Fibroblast of gingiva (primary cell): ENCODE measurements around the gene IGSF22.

Experiments used
- DNase-seq: peaks from one replicate; pipeline ENCODE4 v3.0.0-alpha.2; 2011; ENCODE audit warnings: low read depth

IGSF22 gene

DNA sequence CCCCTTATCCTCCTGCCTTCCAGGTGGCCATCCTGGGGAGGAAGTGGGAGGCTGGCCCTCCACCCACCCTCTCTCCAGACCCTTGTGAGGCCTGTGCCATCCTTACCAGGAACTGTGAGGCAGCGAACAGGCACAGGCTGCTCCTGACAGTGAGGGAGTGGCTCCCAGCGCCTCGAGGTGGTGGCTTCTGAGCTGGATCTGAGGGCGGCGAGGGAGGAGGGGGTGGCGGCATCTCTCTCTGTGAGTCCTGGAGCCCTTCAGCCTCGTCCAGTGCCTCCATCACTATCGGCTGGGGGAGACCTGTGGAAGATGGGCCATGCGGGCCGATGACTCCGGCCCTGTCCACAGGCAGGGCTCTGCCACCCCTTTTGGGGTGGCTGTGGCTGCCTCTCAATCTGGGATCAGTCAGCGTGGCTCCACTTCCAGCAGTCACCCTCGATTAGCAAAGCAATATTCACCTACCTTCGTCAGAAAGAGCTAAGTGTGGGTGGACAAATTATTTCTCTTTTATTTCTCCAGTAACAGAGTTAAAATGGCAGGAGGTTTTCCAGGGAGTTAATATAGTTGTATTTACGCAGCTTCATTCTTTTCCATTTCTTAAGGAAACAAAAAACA, 18.0 kb upstream of the IGSF22 start:
- DNase-seq, result no peak

DNA sequence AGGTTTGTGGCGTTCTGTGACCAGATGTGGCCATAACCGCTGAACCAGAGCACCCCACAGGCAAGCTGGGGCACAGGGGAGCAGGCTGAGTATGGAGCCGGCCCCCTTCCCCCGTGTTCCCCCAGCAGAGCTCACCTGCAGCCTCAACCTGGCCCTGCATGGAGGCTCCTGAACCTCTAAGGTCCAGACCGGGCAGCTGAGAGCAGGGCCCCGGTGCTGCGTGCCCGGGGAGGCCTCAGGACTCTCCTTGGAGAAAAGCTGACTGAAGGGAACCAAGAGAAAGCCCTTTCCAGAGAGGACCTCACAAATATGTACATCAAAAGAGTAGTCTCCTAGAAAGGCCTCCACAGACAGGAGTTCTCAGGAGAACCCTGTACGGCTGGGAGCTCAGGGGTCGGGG, 17.4 kb upstream of the IGSF22 start:
- no peak for DNase-seq

DNA sequence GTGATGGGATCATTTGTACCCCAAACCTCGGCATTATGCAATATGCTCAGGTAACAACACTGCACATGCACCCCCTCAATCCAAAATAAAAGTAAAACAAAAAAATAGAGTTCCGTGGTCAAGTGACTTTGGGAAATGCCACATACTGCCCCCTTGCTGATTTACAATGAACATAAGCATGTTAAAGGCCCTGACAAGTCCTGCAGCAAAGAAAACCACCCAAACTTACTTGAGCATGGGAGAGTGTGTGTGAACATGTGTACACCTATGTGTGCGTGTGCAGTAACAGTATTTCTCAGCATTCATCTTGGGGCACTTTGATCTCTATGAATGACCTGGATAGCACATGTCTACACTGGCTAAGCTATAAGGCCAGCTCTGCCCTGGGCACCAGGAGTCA, 15.8 kb upstream of the IGSF22 start:
- no peak for DNase-seq

DNA sequence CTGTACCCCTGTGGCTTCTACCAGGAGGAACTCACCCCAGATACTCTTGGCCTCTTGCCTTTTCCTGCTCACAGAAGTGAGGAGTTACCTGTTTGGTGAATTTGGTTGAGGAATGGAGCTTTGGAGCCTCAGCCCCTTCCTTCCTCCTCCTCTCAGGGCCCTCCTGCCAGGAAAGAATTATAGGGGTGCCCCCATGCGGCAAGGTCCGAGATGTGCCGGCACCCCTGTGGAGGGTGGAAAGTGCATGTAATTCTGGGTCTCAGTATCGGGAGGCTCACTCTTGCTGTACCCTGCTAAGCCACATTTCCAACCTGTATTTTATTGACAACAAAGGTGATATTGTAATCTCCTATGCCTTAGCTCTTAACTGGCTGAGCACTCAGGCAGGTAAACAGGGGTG, 13.7 kb upstream of the IGSF22 start:
- no peak for DNase-seq

DNA sequence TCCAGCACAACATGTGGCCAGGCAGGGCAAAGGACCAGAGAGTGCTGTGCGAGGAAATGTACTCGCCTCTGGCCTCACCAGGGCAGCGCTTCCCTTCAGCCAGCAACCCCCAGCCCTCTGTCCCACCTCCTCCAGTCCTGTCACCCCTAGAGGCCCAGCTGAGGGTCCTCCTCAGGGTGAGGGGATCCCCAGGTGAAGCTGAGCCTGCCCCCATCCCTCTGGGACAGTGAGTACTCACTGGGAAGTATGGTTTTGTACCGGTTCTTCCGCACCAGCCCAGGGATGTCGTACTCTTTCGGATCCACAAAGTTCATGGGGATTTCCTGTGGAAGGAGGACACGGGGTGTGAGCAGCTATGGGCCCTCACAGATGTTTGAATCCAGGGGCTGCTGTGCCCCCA, 11.7 kb upstream of the IGSF22 start:
- DNase-seq, result no peak

DNA sequence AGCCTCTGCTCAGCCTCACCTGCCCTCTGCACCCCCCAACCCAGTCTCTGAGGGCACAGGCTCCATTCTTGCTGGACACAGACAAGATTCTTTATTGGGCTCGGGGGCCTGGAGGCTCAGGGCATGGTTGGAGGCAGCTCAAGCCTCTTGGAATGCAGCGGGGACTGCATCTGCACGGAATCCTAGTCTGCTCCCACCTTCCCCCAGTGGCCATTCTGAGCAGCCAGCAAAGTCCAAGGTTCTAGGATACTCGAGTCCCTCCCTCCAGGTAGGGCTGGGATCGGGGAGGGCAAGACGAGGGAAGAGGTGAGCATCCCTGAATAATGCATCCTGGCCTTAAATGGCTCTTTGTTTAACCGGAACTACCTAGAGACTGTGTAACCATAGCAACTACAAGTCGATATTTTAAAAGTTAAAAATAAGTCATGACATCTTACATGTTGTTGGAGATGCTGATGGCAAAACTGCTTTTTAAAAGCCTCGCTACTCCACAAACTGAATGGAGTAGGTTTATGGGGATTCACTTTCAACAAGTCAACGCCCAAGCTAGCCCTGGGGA, 10.7 kb upstream of the IGSF22 start:
- DNase-seq, result no peak

DNA sequence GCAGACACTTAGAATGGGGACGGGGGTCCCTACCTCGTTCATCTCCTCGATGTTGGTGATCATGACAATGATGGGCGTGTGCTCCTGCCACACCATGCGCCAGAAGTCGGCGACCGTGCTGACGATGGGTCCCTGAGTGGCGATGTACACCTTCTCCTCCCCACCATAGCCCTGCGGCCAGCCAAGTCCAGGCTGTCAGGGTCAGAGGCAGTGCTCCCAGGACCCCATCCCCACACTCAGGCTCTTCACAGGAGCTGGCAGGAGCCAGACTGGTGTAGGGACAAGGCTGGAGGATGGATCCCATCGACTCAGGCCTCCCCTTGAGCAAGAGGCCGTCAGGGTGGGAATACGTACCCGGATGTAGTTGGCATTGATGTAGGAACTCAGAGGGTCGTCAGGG, 7.2 kb upstream of the IGSF22 start:
- DNase-seq, result no peak

DNA sequence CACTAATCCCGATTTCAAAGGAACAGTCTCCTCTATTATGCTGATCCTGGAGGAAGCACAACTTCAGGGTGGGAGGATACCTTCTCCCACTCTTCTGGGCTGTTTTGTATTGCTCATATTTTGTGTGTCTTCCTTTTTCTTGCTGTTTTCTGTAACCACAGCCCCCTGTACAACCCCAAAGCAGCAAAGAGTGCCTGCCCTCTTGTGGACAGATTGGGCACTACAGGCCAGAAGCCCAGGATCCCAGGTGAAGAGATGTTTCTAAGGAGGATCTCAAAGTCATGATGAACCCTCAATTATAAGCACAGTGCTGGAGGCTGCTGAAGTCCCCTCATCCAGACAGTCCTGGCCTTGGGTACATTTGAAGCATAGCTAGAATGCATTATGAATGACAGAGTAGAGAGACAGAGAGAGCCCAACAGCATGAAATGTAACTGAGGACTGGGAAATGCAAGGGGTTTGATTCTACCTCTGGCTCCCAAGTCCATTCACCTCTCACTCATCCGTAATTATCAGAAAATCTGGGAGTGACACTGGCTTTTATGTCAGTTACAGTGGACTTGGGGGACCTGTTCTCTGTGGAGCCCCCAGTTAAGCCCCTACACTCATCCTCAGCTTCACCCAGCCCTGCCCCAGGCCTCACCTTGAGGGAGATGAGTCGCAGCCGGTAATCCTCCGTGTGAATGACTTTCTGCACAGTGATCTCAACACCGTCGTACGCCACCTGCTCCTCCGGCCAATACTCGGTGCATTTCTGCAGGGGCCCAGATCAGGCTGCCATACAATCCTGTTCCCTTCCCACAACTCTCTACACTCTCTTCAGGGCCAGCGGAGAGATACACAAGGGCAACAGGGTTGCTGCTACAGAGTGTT, 6.2 kb upstream of the IGSF22 start:
- no peak for DNase-seq

DNA sequence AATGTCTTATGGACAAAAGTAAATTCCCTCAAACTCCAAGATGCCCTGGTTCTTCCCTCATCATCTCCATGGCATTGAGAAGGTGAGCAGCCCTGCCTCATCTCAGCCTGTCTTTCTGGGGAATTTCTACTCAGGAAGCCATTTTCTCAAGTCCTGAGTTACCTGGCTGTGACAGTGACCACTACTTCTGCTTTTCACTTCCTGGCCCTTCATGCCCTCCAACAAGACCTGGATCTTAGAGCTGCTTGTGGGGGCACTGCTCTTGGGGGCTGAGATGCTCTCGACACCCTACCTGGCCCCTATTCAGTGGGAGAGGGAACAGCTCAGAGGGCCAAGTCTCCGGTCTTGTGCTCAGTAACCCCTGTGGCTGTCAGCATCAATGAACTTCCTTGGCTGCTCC, 5.5 kb upstream of the IGSF22 start:
- no peak for DNase-seq

DNA sequence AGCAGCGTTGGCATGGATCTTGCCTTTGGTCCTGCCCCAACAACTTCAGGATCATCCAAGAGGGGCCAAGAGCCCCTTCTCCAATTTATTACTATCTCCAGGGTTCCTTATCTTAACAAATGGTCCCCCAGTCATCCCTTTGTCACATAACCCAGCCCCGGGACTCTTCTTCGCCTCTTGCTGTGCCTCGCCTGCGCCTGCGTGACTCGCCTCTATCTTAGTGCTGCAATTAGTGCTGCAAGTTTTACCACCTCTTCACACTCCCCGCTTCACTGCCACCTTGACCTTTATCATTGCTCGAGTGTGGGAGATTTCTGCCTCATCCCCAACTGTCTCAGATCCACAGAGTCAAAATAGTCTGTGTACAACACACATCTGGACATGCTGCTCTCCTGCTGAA, 4.0 kb upstream of the IGSF22 start:
- no peak for DNase-seq

DNA sequence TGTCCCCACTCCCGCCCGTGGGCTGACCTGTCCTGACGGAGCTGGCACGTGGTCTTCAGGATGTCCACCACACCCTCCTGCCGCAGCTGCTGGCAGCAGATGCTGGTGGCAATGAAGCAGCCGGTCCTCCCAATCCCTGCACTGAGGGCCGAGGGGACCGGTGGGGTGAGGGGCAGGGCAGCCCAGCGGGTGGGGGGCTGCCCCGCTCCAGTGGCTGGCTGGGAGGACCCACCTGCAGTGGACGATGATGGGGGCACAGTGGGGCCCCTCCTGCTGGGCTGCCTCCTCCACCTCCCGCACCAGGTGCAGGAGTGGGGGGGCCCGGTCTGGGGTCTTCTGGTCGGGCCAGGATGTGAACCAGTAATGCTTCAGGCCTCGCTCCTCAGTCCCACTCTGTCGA, 3.4 kb upstream of the IGSF22 start:
- no peak for DNase-seq

DNA sequence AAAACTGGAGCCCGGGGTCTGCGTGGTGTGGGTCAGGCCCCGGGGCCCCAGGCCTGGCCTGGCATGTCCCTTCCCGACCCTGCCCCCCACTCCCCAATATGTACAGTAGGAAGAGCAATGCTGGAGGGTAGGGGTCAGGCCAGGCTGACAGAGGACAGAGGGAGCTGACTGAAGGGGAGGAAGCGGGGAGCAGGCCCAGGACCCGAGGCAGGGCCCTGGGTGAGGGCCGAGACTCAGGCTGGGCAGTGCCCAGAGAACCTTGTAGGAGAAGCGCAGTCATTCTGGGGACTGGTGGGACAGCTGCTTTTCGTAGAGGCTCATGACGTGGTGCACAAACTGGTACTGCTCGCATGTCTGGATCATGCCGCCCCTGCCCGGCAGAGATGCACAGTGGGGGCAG, 2.7 kb upstream of the IGSF22 start:
- DNase-seq, result no peak

DNA sequence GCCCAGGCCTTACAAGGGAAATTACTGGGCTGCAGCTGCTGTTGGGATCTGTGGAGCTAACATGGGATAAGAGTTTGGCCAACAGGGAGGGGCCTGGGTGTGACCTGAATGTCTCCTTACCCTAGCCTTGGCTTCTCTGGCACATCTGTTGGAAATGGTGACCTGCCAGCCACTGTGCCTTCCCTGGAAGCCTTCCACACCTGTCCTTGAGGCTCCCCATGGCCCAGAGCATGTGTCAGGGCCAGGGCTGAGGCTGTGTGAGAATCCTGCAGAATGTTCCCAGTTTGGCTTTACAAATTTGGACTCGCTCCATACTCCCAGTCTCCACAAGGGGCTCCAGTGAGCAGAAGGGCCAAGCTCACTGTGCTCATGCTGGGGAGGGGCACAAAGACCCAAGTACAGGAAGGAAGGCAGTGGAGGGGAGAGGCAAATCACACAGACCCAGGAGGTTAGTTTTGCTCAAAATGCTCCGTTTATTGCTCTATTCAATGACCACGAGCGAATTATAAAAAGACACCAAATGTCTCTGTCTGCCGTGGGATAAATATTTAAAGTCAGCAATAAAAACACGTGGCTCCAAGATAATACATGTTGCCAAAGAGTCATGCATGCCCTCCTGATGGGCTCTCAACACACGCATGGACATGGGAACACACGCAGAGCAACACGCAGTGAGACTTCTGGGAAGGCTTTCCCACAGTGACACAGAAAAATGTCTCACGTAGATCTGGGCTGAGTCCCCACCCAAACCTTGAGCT, 1.7 kb upstream of the IGSF22 start:
- DNase-seq, result no peak

DNA sequence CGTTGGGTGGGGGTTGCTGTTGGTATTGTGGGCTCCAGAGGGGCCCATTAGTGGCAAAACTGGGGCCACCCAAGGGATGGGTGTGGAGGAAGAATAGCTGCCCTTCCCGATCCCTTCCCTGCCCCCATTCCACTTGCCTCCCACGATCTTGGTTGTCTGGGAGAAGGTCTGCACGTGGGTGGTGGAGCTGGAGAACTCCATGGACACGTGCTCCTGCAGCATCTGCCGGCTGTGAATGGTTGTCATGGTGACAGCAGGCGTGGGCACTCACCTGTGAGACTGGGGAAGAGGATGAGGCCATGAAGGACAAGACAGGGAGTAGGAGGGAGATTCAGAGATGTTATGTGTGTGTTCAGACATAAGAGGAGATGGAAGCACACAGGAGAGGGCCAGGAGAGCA, 2.0 kb downstream of the IGSF22 start:
- no peak for DNase-seq

DNA sequence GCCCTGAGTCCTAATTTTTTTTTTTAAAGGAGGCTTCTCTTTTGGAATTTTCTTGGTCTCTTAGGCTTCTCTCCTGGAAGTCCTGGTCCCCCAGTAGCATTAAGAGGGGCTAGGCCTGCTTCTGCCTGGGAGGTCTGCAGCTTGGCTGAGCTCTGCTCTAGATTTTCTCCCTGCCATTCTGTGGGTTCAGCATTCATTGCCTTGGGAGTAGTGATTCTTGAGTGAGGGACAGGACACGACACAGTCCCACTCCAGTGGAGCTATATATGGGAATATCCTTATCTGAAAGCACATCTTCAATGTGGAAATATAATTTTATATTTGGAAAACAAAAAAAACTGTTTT, 3.7 kb downstream of the IGSF22 start:
- DNase-seq, result no peak

DNA sequence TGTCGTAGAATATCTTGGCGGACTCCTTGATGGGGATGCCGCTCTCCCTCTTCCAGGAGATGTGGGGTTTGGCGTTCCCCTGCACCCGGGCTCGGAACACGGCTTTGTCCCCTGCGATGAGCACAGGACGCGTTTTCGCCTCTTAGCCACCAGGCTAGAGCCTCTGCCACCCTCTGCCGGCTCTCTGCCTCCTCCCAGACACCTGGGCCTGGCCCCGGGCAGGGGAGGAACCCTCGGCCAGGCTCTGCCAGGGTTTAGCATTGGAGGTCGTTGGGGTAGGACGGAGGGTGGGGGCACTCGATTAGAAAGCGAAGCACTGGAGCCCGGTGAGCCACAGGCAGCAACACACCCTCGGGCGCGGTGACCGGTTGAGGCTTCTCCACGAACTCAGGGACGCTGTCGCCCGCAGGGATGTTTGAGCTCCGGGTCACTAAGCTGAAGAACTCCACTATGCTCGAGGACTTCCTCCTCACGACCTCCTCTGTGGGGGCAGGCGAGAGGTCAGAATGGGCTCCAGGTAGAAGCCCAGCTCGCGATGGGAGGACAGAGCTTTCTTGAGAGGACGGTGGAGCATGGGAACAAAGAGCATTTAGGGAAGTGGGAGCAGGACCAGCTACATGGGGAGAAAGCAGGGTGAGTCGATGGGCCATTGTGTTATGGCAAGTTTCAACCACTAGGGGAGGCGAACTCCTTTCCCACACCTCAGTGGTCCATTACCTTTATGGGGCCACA, 4.3 kb downstream of the IGSF22 start:
- DNase-seq, result no peak

DNA sequence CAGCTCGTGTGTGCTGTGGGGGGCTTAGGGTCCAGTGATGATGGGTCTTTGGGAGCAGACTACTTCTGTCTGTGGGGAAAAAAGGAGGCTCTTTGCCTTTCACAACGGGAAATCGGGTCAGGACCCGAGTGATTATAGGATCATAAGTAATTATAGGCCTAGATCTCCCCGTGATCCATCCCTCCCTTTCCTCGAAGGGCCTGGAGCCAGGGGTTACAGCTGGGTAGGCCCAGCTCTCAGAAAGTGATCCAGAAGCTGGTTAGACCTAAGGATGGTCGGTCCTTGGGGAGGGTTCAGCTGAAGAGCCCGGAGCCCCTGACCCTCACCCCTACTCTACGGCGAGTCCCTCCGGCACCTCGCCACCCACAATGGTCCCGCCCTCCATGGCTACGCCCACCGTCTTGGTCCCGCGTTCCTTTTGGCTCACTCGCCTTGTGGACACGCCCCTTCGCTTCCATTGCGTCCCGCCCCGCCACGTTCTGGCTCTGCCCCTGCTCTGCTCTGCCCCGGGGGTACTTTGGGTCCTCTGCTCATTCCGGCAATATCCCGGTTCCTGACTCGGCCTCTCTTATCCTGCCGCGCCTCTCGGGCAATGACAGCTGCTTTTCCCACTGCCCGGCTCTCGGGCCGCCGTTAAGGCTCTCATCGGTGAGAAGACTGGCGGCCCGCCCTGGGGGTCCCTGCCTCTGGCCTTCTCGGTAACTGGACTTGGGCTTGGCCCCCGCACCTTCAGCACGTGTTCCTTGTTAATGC, 5.0 kb downstream of the IGSF22 start:
- DNase-seq, result peak; percentile 50

DNA sequence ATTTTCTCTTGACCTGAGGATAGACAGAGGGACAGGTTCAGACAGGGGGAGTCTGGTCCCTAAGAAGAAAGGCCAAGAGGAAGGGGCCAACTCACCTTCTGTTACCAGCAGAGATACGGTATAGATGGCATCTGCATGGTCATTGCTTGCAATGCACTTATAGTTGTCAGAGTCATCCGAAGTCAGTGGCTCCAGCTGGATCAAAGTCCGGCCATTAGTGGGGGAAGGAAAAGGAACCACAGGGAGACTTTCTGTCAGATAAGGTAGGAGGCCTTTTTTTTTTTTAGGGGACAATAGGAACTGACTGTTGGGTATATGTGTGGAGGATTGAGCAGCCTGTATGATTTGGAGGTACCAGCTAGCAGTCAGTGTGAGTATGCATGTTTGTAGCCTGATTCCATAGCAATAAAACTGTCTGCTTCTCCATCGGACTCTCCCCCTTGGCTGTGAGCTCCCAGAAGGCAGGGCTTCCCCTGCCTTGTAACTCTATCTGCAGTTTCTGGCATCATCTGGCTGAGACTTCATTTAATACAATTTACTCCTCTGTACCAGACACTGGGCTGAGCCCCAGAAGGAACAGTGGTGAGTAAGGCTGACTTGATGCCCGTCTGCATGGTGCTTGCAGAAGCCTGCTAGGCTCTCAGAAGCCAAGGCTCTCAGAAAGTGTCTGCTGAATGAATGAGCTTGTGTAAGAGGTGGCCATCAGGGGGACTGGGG, 5.7 kb downstream of the IGSF22 start:
- DNase-seq, result peak; percentile 67

DNA sequence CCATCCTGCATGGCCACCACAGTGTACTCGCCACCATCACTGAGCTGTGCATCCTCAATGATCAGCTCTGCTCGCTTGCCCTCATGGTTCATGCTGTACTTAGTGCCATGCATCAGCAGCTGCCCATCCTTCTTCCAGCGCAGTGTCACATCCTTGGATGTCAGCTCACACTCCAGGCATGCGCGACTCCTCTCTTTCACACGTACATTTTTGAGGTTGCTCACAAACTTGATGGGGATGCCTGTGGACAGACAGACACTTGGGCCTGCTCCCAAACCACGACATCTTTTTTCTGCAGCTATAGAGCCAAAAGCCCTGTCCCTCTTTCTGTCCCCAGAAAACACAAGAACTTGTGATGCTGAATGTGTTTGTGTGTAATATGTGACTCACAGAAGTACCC, 10.5 kb downstream of the IGSF22 start:
- no peak for DNase-seq

DNA sequence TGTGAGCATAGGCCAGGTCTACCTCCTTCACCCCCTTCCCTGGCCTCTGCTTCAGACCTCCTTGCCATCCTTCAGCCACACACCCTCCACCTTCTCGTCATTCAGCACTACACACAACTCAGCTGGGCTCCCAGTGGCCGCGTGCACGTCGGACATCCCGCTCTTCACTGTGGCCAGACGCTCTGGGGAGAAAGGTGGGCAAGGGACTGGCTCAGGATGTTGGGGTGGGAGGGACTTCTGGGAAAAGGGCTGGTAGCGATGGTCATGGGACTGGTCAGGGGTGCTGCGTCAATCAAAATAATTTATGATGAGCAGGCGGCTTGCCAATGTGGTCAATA, 11.6 kb downstream of the IGSF22 start:
- DNase-seq, result no peak
